Measurements from ENCODE around the gene HYAL3. TPM values are rescaled to one million over a fixed set of nuclear protein-coding genes. Genes with fewer than 3 reads are reported as not detected.

The HYAL3 gene
- total RNA-seq, 1 experiment from 2014 or later = 2.9 TPM

- TF ChIP-seq TP53 (CRISPR knock-in tag; IDR thresholded peaks at IDR 0.05) (no peak), SMAD4 (CRISPR knock-in tag; IDR thresholded peaks at IDR 0.05) (no peak), ZNF532 (CRISPR knock-in tag; IDR thresholded peaks at IDR 0.05; ENCODE audit: borderline replicate concordance) (no peak), MAX (CRISPR knock-in tag; IDR thresholded peaks at IDR 0.05) (no peak), ZNF425 (CRISPR knock-in tag; conservative IDR thresholded peaks at IDR 0.05) (no peak), AFF4 (CRISPR knock-in tag; IDR thresholded peaks at IDR 0.05; ENCODE audit: borderline replicate concordance) (no peak), ZNF671 (CRISPR knock-in tag; IDR thresholded peaks at IDR 0.05) (no peak), USF1 (CRISPR knock-in tag; IDR thresholded peaks at IDR 0.05) (no peak), ZNF416 (CRISPR knock-in tag; IDR thresholded peaks at IDR 0.05) (no peak), ESRRA (CRISPR knock-in tag; IDR thresholded peaks at IDR 0.05; ENCODE audit: borderline replicate concordance) (0 out of 2 replicates have a peak, but pooled peaks have one; percentile 54), HMGA2 (CRISPR knock-in tag; IDR thresholded peaks at IDR 0.05) (no peak), PRDM15 (CRISPR knock-in tag; IDR thresholded peaks at IDR 0.05) (peak; percentile 64; the same call in 1 of the 2 replicates), NFYB (CRISPR knock-in tag; conservative IDR thresholded peaks at IDR 0.05; ENCODE audit: low read depth) (no peak), NR1H2 (CRISPR knock-in tag; IDR thresholded peaks at IDR 0.05) (no peak), ZBTB43 (CRISPR knock-in tag; IDR thresholded peaks at IDR 0.05) (no peak), ARID4B (CRISPR knock-in tag; IDR thresholded peaks at IDR 0.05; ENCODE audit: borderline replicate concordance) (no peak)
These were observed 23.3 kb upstream of the HYAL3 start, which contains the start of gene HYAL2 (continued) for GRCh38 chr3:50322386-50323091.
